HepG2 (cell line): ENCODE measurements around the gene LRRC74B. TPM values are rescaled to one million over a fixed set of nuclear protein-coding genes. Genes with fewer than 3 reads are reported as not detected.

Experiments used
- CBX1 ChIP-seq: IDR thresholded peaks from one replicate; pipeline ENCODE4 v1.6.1; 2016; ENCODE audit warnings: antibody characterized with exemption, low read depth
- DDIT3 ChIP-seq: sonication (generic); formaldehyde crosslinking; IDR thresholded peaks from 2 replicates; pipeline ENCODE4 v1.4.0; 2020; ENCODE audit warnings: mild to moderate bottlenecking, missing genetic modification reagents
- FLYWCH1 ChIP-seq: sonication (generic); formaldehyde crosslinking; IDR thresholded peaks from 2 replicates; pipeline ENCODE4 v1.8.1; 2023; ENCODE audit warnings: mild to moderate bottlenecking, missing genetic modification reagents
- FOXP4 ChIP-seq: sonication (generic); formaldehyde crosslinking; IDR thresholded peaks from 2 replicates; pipeline ENCODE4 v1.4.0; 2020; ENCODE audit warnings: missing genetic modification reagents
- GTF2F1 ChIP-seq: fragments of 150-350 bp; IDR thresholded peaks from 2 replicates; pipeline ENCODE4 v1.6.1; 2014; ENCODE audit warnings: low read length
- HOMEZ ChIP-seq: IDR thresholded peaks from 2 replicates; pipeline ENCODE4 v1.6.1; 2016; ENCODE audit warnings: low read depth
- KAT2B ChIP-seq: fragments of 150-350 bp; IDR thresholded peaks from 2 replicates; pipeline ENCODE4 v1.6.1; 2014; ENCODE audit warnings: low read depth, low read length, borderline replicate concordance
- KAT7 ChIP-seq: IDR thresholded peaks from 2 replicates; pipeline ENCODE4 v1.6.1; 2018; ENCODE audit warnings: borderline replicate concordance, missing compliant biosample characterization
- MEF2D ChIP-seq: sonication (generic); formaldehyde crosslinking; IDR thresholded peaks from 2 replicates; pipeline ENCODE4 v1.5.1; 2020; ENCODE audit warnings: mild to moderate bottlenecking, missing genetic modification reagents
- MTA1 ChIP-seq: sonication (generic); formaldehyde crosslinking; IDR thresholded peaks from 2 replicates; pipeline ENCODE4 v1.4.0; 2020; ENCODE audit warnings: missing genetic modification reagents, mild to moderate bottlenecking, borderline replicate concordance
- PRDM15 ChIP-seq: sonication (generic); formaldehyde crosslinking; IDR thresholded peaks from 2 replicates; pipeline ENCODE4 v1.4.0; 2020; ENCODE audit warnings: missing genetic modification reagents
- RAD21 ChIP-seq: fragments of 450-650 bp; formaldehyde crosslinking; IDR thresholded peaks from 2 replicates; pipeline ENCODE4 v1.5.0; 2020; ENCODE audit warnings: mild to moderate bottlenecking
- RNF2 ChIP-seq: fragments of 450-650 bp; conservative IDR thresholded peaks from 2 replicates; pipeline ENCODE4 v1.6.1; 2016; ENCODE audit warnings: low read depth
- SRSF4 ChIP-seq: fragments of 200-400 bp; formaldehyde crosslinking; IDR thresholded peaks from one replicate; pipeline ENCODE4 v1.6.1; 2018; ENCODE audit warnings: mild to moderate bottlenecking, low read depth, low read length, moderate library complexity; ENCODE audit not compliant: poor library complexity, severe bottlenecking
- ZMYM3 ChIP-seq: sonication (generic); formaldehyde crosslinking; IDR thresholded peaks from 2 replicates; pipeline ENCODE4 v1.5.1; 2020; ENCODE audit warnings: mild to moderate bottlenecking, missing genetic modification reagents
- ZNF263 ChIP-seq: sonication (generic); formaldehyde crosslinking; IDR thresholded peaks from 2 replicates; pipeline ENCODE4 v1.4.0; 2020; ENCODE audit warnings: missing genetic modification reagents
- ZNF331 ChIP-seq: sonication (generic); formaldehyde crosslinking; IDR thresholded peaks from 2 replicates; pipeline ENCODE4 v1.4.0; 2020; ENCODE audit warnings: missing genetic modification reagents
- ZNF552 ChIP-seq: sonication (generic); formaldehyde crosslinking; IDR thresholded peaks from 2 replicates; pipeline ENCODE4 v1.9.0; 2022; ENCODE audit warnings: missing genetic modification reagents, mild to moderate bottlenecking, borderline replicate concordance
- ZNF570 ChIP-seq: sonication (generic); formaldehyde crosslinking; IDR thresholded peaks from 2 replicates; pipeline ENCODE4 v1.4.0; 2020; ENCODE audit warnings: mild to moderate bottlenecking, missing genetic modification reagents, borderline replicate concordance
- ZNF704 ChIP-seq: sonication (generic); formaldehyde crosslinking; IDR thresholded peaks from 2 replicates; pipeline ENCODE4 v1.8.1; 2023; ENCODE audit warnings: mild to moderate bottlenecking, inconsistent platforms, moderate library complexity, missing genetic modification reagents, borderline replicate concordance
- ZNF720 ChIP-seq: sonication (generic); formaldehyde crosslinking; IDR thresholded peaks from 2 replicates; pipeline ENCODE4 v1.4.0; 2020; ENCODE audit warnings: missing genetic modification reagents
- ZNF841 ChIP-seq: sonication (generic); formaldehyde crosslinking; IDR thresholded peaks from 2 replicates; pipeline ENCODE4 v1.8.1; 2023; ENCODE audit warnings: missing genetic modification reagents, borderline replicate concordance
- polyA plus RNA-seq, 8 experiments: library from polyadenylated mRNA; depleted of rRNA in 3 of 8; stranded (reverse) in 7 of 8; unstranded in 1 of 8; fragments of >200 nt; fragmentation: Illumina TruSeq in 4 of 8; extraction: Trizol in 4 of 8; gene quantifications; 2 replicates each; pipeline versions ENCODE4 v1.2.1 to v1.2.3, GENCODE V29; 2011 to 2016; ENCODE audit warnings: low read depth in 4 of 8, missing spikeins in 1 of 8, mixed read lengths in 1 of 8; ENCODE audit not compliant: insufficient read depth in 1 of 8
- total RNA-seq, 5 experiments: library from RNA; depleted of rRNA; stranded (reverse); fragments of >200 nt; fragmentation: Illumina TruSeq; extraction: Trizol; gene quantifications; 2 replicates each; pipeline ENCODE4 v1.2.3, GENCODE V29; 2016; ENCODE audit warnings: low read depth in 1 of 5

The LRRC74B gene
- total and polyA plus RNA-seq, 2 of the 13 experiments (the other 11 are each of a cell fraction or from before 2014, with no cell fraction given): not detected

GRCh38 chr22:21102659-21103267, 57.0 kb downstream of the LRRC74B start (continued):
- TF ChIP-seq FOXP4 (CRISPR knock-in tag): no peak
- peak; percentile 70 for TF ChIP-seq RAD21 (CRISPR knock-in tag)
- TF ChIP-seq ZNF552: no peak
- TF ChIP-seq FLYWCH1 (CRISPR knock-in tag): no peak
- TF ChIP-seq DDIT3 (CRISPR knock-in tag): no peak
- TF ChIP-seq KAT7 (CRISPR knock-in tag): no peak
- no peak for TF ChIP-seq ZNF704 (CRISPR knock-in tag)
- no peak for TF ChIP-seq MEF2D (CRISPR knock-in tag)
- no peak for TF ChIP-seq ZNF720
- no peak for TF ChIP-seq PRDM15 (CRISPR knock-in tag)
- TF ChIP-seq RNF2: 0 out of 2 replicates have a peak, but pooled peaks have one; percentile 52
- 0 out of 2 replicates have a peak, but pooled peaks have one; percentile 31 for TF ChIP-seq ZMYM3 (CRISPR knock-in tag)
- no peak for TF ChIP-seq HOMEZ (CRISPR knock-in tag)
- TF ChIP-seq CBX1: peak; percentile 54
- TF ChIP-seq KAT2B: no peak
- TF ChIP-seq SRSF4: no peak
- TF ChIP-seq GTF2F1: no peak
- no peak for TF ChIP-seq ZNF331 (CRISPR knock-in tag)
- TF ChIP-seq ZNF841: no peak
- no peak for TF ChIP-seq ZNF570
- peak; percentile 66 for TF ChIP-seq ZNF263
- no peak for TF ChIP-seq MTA1 (CRISPR knock-in tag)
